ENCODE results near the gene METTL8. TPM values are rescaled to one million over a fixed set of nuclear protein-coding genes. Genes with fewer than 3 reads are reported as not detected.
"Not testable (repeated sequence)": the region's sequence is repeated elsewhere in the genome, so short reads cannot be mapped to it uniquely, and the experiment has no call there.

Gene METTL8
- total and polyA plus RNA-seq, 9 donors = 4.5 to 33.0 (median 17.2) TPM

DNA sequence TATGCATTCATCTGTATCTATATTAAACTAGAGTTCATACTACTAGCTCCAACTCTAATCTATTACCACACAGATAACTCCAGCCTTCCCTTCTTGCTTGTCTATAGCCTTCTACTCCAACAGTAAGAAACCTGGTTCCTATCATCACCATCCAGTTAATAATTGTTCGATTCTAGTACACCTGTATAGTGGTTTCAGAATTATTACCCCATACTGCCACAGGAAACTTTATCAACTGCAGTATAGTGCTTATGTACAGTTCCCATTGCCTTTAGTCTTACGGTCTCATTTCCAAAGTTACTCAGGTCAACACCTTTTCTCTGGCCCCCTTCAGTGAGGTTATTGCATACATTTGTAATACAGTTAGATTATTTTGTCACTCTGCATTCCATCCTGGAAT lies 14.5 kb downstream of the METTL8 start:
- WGBS, 3 donors = 90 to 95% (median 93%) methylated on average over 2 of the region's 2 CpGs
- Histone ChIP-seq H3K36me3 (no peaks in the 10 kb centered on the region), H3K27ac (no peak overlapping the region), H3K9me3 (no peaks in the 10 kb centered on the region), H3K4me1 (ENCODE audit: insufficient read depth) (peaks cover 3% of the 10 kb centered on the region), H3K4me3 (no peak overlapping the region), H3K27me3 (no peaks in the 10 kb centered on the region)
- intact Hi-C loops (cut with DNase I) = loop anchor here (5.0 to 10.0 kb wide), 4 partner anchors 255 to 447 kb away; partner anchors contain the start of gene TLK1 (in 1 of the 4)
- no peak for DNase-seq
- TF ChIP-seq EP300 (IDR thresholded peaks at IDR 0.05) = no peak
- TF ChIP-seq, protein P1, sequence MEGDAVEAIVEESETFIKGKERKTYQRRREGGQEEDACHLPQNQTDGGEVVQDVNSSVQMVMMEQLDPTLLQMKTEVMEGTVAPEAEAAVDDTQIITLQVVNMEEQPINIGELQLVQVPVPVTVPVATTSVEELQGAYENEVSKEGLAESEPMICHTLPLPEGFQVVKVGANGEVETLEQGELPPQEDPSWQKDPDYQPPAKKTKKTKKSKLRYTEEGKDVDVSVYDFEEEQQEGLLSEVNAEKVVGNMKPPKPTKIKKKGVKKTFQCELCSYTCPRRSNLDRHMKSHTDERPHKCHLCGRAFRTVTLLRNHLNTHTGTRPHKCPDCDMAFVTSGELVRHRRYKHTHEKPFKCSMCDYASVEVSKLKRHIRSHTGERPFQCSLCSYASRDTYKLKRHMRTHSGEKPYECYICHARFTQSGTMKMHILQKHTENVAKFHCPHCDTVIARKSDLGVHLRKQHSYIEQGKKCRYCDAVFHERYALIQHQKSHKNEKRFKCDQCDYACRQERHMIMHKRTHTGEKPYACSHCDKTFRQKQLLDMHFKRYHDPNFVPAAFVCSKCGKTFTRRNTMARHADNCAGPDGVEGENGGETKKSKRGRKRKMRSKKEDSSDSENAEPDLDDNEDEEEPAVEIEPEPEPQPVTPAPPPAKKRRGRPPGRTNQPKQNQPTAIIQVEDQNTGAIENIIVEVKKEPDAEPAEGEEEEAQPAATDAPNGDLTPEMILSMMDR (IDR thresholded peaks at IDR 0.05) = no peak
- no peak for TF ChIP-seq POLR2A (IDR thresholded peaks at IDR 0.05)

DNA sequence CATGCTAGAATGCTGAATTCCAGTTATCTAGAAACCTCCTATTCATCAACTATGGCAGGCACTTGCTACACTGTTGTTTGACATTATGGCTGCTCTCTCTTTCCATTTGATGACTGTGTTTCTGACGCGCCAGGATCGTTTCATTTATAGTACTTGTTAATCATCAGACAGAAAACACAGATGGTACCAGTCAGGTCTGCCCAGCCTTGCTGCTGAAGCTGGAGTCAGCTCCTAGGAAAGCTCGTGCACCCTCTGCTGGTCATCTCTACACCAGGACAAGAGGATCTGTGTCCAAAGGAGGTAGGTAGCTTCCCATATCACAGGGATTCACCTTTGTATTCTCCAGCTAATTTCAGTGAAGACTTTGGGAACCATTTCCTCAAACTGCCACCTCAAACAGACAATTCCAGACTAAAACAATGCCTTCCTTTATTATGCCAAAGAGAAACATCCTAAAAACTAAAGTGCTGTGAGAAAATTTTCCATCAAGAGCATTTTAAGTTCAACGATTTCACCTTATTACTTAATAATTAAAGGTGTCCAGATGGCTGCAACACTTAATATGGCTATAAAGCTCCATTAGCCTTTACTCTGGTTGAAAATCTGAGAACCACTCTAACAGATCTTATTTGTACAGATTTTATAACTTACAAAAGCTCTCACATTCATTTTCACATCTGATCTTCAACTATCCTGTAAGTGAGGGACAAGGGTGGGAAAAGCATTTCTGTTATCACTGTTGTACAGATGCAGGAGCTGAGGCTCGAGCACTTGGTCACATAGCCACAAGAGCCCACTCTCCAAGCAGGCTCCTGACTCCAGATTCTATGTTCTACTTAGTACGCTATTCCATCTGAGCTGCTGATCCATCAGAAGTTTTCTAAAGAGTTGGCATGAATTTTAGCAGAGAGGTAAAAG lies 17.5 kb downstream of the METTL8 start:
- intact Hi-C loops (cut with DNase I) = loop anchor here (5.0 to 10.0 kb wide), 4 partner anchors 251 to 444 kb away; partner anchors contain the start of gene TLK1 (in 1 of the 4)
- Histone ChIP-seq H3K27me3 (no peaks in the 10 kb centered on the region), H3K4me3 (no peak overlapping the region), H3K27ac (no peak overlapping the region), H3K4me1 (ENCODE audit: insufficient read depth) (peaks cover 3% of the 10 kb centered on the region), H3K9me3 (no peaks in the 10 kb centered on the region), H3K36me3 (no peaks in the 10 kb centered on the region)
- 29 to 33% (median 30%) methylated on average over 7 of the region's 7 CpGs for WGBS, 3 donors
- peak; percentile 82 to 90 (median 86) for DNase-seq
- TF ChIP-seq, protein P1 (IDR thresholded peaks at IDR 0.05) = peak; percentile 53 to 78 (median 56)
- TF ChIP-seq EP300 (IDR thresholded peaks at IDR 0.05) = no peak

DNA sequence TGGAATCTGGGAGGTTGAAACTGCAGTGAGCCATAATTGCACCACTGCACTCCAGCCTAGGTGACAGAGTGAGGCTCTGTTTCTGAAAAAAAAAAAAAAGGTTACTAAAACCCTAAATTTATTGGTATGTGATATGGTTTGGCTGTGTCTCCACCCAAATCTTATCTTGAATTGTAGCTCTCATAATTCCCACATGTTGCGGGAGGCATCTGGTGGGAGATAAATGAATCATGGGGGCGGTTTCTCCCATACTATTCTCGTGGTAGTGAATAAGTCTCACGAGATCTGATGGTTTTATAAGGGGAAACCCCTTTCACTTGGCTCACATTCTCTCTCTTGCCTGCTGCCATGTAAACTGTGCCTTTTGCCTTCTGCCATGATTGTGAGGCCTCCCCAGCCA lies 19.1 kb downstream of the METTL8 start:
- not testable (repeated sequence) for H3K27ac ChIP-seq; H3K4me1 ChIP-seq (ENCODE audit: insufficient read depth); H3K9me3 ChIP-seq; H3K4me3 ChIP-seq; H3K27me3 ChIP-seq; DNase-seq; H3K36me3 ChIP-seq
- WGBS, 3 donors = 80 to 84% (median 83%) methylated on average over 4 of the region's 4 CpGs
- intact Hi-C loops (cut with DNase I) = loop anchor here (1.0 to 10.0 kb wide), 5 partner anchors 250 to 442 kb away; partner anchors contain the start of gene TLK1 (in 1 of the 4)

DNA sequence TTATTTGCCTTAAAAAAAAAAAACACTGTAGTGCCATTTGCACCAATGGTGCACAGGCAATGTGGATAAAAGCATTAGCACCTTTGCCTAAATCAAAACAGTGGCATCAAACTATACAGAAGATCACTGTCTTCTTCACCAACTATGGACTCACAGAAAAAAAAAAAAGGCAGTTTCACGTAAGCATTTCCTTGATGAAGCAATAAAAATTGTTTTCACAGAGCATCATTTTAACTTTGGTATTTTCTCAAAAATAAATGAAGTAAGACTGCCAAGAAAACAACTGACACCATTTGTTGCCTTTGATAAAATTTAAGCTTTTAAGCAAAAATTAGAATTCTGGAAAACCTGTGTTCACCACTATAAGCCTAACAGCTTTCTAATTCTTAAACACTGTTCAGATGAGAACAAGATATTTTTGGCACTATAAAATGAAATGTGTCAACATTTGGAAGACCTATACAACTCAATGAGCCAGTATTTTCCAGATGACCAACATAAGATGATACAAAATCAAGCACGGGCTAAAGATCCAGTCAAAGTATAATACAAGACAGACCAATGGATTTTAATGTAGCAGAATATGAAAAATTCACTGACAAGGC lies 21.1 kb downstream of the METTL8 start:
- intact Hi-C loops (cut with DNase I) = loop anchor here in 3 of 4 donors (10.0 kb wide), 3 partner anchors 248 to 438 kb away; partner anchors contain the start of gene TLK1 (in 1 of the 3)
- TF ChIP-seq EP300 (IDR thresholded peaks at IDR 0.05) (no peak), POLR2A (IDR thresholded peaks at IDR 0.05) (no peak)
- TF ChIP-seq, protein P1 (IDR thresholded peaks at IDR 0.05) = no peak
- WGBS, 3 donors = 34 to 46% (median 41%) methylated on average over 2 of the region's 2 CpGs
- H3K36me3 ChIP-seq = no peaks in the 10 kb centered on the region
- H3K4me3 ChIP-seq = no peak overlapping the region
- no peak for DNase-seq
- H3K4me1 ChIP-seq (ENCODE audit: insufficient read depth) = peaks cover 3% of the 10 kb centered on the region
- H3K27me3 ChIP-seq = no peaks in the 10 kb centered on the region
- no peaks in the 10 kb centered on the region for H3K9me3 ChIP-seq
- H3K27ac ChIP-seq = no peak overlapping the region
